Endodermal cell (in vitro differentiated cells): ENCODE measurements around the gene PCSK7. TPM values are rescaled to one million over a fixed set of nuclear protein-coding genes. Genes with fewer than 3 reads are reported as not detected.

Experiments used
- DNase-seq: peaks from one replicate; pipeline ENCODE4 v3.0.0-alpha.2; 2017
- H3K27ac ChIP-seq: 2 replicates; pipeline ENCODE4 v1.5.1; 2013; ENCODE audit warnings: mild to moderate bottlenecking, low read depth, low read length, moderate library complexity
- H3K27me3 ChIP-seq: 2 replicates; pipeline ENCODE4 v1.6.1; 2013; ENCODE audit warnings: mild to moderate bottlenecking, low read length, moderate library complexity; ENCODE audit not compliant: insufficient read depth, control insufficient read depth, poor library complexity, severe bottlenecking
- H3K36me3 ChIP-seq: 2 replicates; pipeline ENCODE4 v1.7.0; 2013; ENCODE audit warnings: mild to moderate bottlenecking, low read length, moderate library complexity; ENCODE audit not compliant: control insufficient read depth, insufficient read depth
- H3K4me1 ChIP-seq: one replicate; pipeline ENCODE4 v1.7.0; 2013; ENCODE audit warnings: low read length; ENCODE audit not compliant: control insufficient read depth, insufficient read depth
- H3K4me3 ChIP-seq: 2 replicates; pipeline ENCODE4 v1.5.1; 2013; ENCODE audit warnings: mild to moderate bottlenecking, low read length, moderate library complexity
- H3K9ac ChIP-seq: 2 replicates; pipeline ENCODE4 v1.6.1; 2013; ENCODE audit warnings: mild to moderate bottlenecking, low read length, moderate library complexity; ENCODE audit not compliant: poor library complexity, severe bottlenecking; ENCODE audit errors: extremely low read depth
- H3K9me3 ChIP-seq: 2 replicates; pipeline ENCODE4 v1.6.1; 2013; ENCODE audit warnings: mild to moderate bottlenecking, low read length, moderate library complexity; ENCODE audit not compliant: control insufficient read depth
- H3K27ac Mint-ChIP-seq: 2 replicates; pipeline ENCODE4 v1.8.0; 2020; ENCODE audit warnings: mixed read lengths
- H3K27me3 Mint-ChIP-seq: 2 replicates; pipeline ENCODE4 v1.8.0; 2021; ENCODE audit warnings: mild to moderate bottlenecking, mixed read lengths; ENCODE audit not compliant: insufficient read depth
- H3K36me3 Mint-ChIP-seq: 2 replicates; pipeline ENCODE4 v1.8.0; 2020; ENCODE audit warnings: low read depth, mixed read lengths
- H3K4me1 Mint-ChIP-seq: 2 replicates; pipeline ENCODE4 v1.8.0; 2020; ENCODE audit warnings: mixed read lengths
- H3K4me3 Mint-ChIP-seq: 2 replicates; pipeline ENCODE4 v1.8.0; 2020; ENCODE audit warnings: mild to moderate bottlenecking, moderate library complexity, mixed read lengths
- H3K9me3 Mint-ChIP-seq: 2 replicates; pipeline ENCODE4 v1.8.0; 2020; ENCODE audit warnings: mild to moderate bottlenecking, mixed read lengths
- CTCF ChIP-seq: fragments of 200-600 bp; sonication (generic); conservative IDR thresholded peaks from 2 replicates; pipeline ENCODE4 v1.5.0; 2021; ENCODE audit warnings: antibody characterized with exemption, mild to moderate bottlenecking
- WGBS, 2 experiments: methylation state at CpG; one replicate each; pipeline versions ENCODE4 v1.1.5 to v1.1.7; 2013; ENCODE audit warnings: missing lambda C conversion rate in 2 of 2, mixed read lengths in 1 of 2; ENCODE audit not compliant: insufficient coverage in 1 of 2, insufficient read length in 1 of 2; 5-methylcytosine and 5-hydroxymethylcytosine counted together
- total RNA-seq, 2 donors: library from RNA; stranded (reverse); fragmentation: NEBNext Ultra II Directional in 1 of 2; extraction: Animal tissue kit (Norgen Biotek cat#: 25700) in 1 of 2; gene quantifications; 2 replicates in 1 of 2; 3 replicates in 1 of 2; pipeline ENCODE4 v1.2.1, GENCODE V29; 2021

The PCSK7 gene
- total RNA-seq, 2 donors from 2014 or later, result 56.5 to 58.6 TPM

GRCh38 chr11:117170210-117170609, 61.7 kb downstream of the PCSK7 start:
- no peak for DNase-seq
- Mint-ChIP-seq H3K27me3 (no peaks in the 10 kb centered on the region), H3K9me3 (no peaks in the 10 kb centered on the region), H3K4me1 (peaks cover 25% of the 10 kb centered on the region), H3K36me3 (peaks cover 44% of the 10 kb centered on the region), H3K4me3 (no peak overlapping the region), H3K27ac (no peak overlapping the region)
- H3K4me1 ChIP-seq, result peaks cover 4% of the 10 kb centered on the region
- 91 to 93% methylated on average over 5 to 7 of the region's 9 CpGs for WGBS, 2 experiments
- no peak overlapping the region for H3K27ac ChIP-seq
- no peak overlapping the region for H3K4me3 ChIP-seq
- TF ChIP-seq CTCF, result no peak
- peaks cover 80% of the 10 kb centered on the region for H3K36me3 ChIP-seq
- H3K27me3 ChIP-seq, result no peaks in the 10 kb centered on the region
- H3K9ac ChIP-seq, result no peak overlapping the region
- no peaks in the 10 kb centered on the region for H3K9me3 ChIP-seq

GRCh38 chr11:117169736-117170135, 62.1 kb downstream of the PCSK7 start:
- H3K9me3 ChIP-seq, result no peaks in the 10 kb centered on the region
- H3K4me3 ChIP-seq, result no peak overlapping the region
- H3K27ac ChIP-seq, result no peak overlapping the region
- H3K27me3 ChIP-seq, result no peaks in the 10 kb centered on the region
- 82 to 96% methylated on average over 2 of the region's 2 CpGs for WGBS, 2 experiments
- peaks cover 43% of the 10 kb centered on the region for H3K36me3 Mint-ChIP-seq
- no peak overlapping the region for H3K9ac ChIP-seq
- H3K4me1 ChIP-seq, result peaks cover 4% of the 10 kb centered on the region
- no peak overlapping the region for H3K27ac Mint-ChIP-seq
- H3K36me3 ChIP-seq, result peaks cover 82% of the 10 kb centered on the region
- no peak overlapping the region for H3K4me3 Mint-ChIP-seq
- DNase-seq, result no peak
- H3K4me1 Mint-ChIP-seq, result peaks cover 25% of the 10 kb centered on the region
- no peaks in the 10 kb centered on the region for H3K9me3 Mint-ChIP-seq
- no peak for TF ChIP-seq CTCF
- H3K27me3 Mint-ChIP-seq, result no peaks in the 10 kb centered on the region

GRCh38 chr11:117166491-117166890, 65.4 kb downstream of the PCSK7 start:
- Histone ChIP-seq H3K9me3 (no peaks in the 10 kb centered on the region), H3K9ac (no peak overlapping the region), H3K4me1 (no peaks in the 10 kb centered on the region), H3K4me3 (no peak overlapping the region), H3K27me3 (no peaks in the 10 kb centered on the region), H3K36me3 (peaks cover 88% of the 10 kb centered on the region), H3K27ac (no peak overlapping the region)
- Mint-ChIP-seq H3K36me3 (peaks cover 70% of the 10 kb centered on the region), H3K27ac (no peak overlapping the region), H3K27me3 (no peaks in the 10 kb centered on the region), H3K4me1 (peaks cover 8% of the 10 kb centered on the region), H3K4me3 (no peak overlapping the region), H3K9me3 (no peaks in the 10 kb centered on the region)
- 91 to 100% methylated on average over 1 of the region's 1 CpG for WGBS, 2 experiments
- no peak for DNase-seq
- no peak for TF ChIP-seq CTCF
